Dermis blood vessel endothelial cell (primary cell): ENCODE results near the gene MTX3. TPM values are rescaled to one million over a fixed set of nuclear protein-coding genes. Genes with fewer than 3 reads are reported as not detected.

Experiments used
- DNase-seq: peaks from one replicate; pipeline ENCODE4 v3.0.0; 2010
- total RNA-seq: library from RNA; depleted of rRNA; stranded (reverse); fragments of >200 nt; gene quantifications from 2 replicates; pipeline ENCODE4 v1.2.3, GENCODE V29; 2014

Gene MTX3
- 7.0 and 8.5 TPM in 2 replicates for total RNA-seq

- peak; percentile 75 for DNase-seq
Measured at GRCh38 chr5:79990598-79991507, at the start of gene MTX3. Gene MTX3 (minus strand): TSS chr5:79991262. CDS start chr5:79991238, 24 bp downstream.

GRCh38 chr5:80039650-80040049 lies 48.6 kb upstream of the MTX3 start:
- no peak for DNase-seq

- DNase-seq = no peak
Measured at GRCh38 chr5:80037366-80037765, 46.3 kb upstream of the MTX3 start.

GRCh38 chr5:80036615-80037014 lies 45.6 kb upstream of the MTX3 start:
- no peak for DNase-seq

- no peak for DNase-seq
Measured at GRCh38 chr5:80035839-80036238, 44.8 kb upstream of the MTX3 start.

GRCh38 chr5:80034962-80035821 lies 44.1 kb upstream of the MTX3 start, which contains the start of gene THBS4:
Gene THBS4 (plus strand): TSS chr5:80035348. CDS start chr5:80035538, 190 bp downstream.
- no peak for DNase-seq

- DNase-seq = no peak
Measured at GRCh38 chr5:80034559-80034958, 43.5 kb upstream of the MTX3 start.

- no peak for DNase-seq
Measured at GRCh38 chr5:80033513-80033912, 42.5 kb upstream of the MTX3 start.

GRCh38 chr5:80031109-80031508 lies 40.0 kb upstream of the MTX3 start:
- DNase-seq = no peak

GRCh38 chr5:80026841-80027240 lies 35.8 kb upstream of the MTX3 start:
- no peak for DNase-seq

GRCh38 chr5:80025069-80025468 lies 34.0 kb upstream of the MTX3 start:
- no peak for DNase-seq

GRCh38 chr5:80010754-80011392 lies 19.8 kb upstream of the MTX3 start:
- no peak for DNase-seq

- DNase-seq = no peak
Measured at GRCh38 chr5:80008995-80009765, 18.1 kb upstream of the MTX3 start.

GRCh38 chr5:80002677-80003076 lies 11.6 kb upstream of the MTX3 start:
- no peak for DNase-seq

- DNase-seq = no peak
Measured at GRCh38 chr5:79999722-80000121, 8.7 kb upstream of the MTX3 start.

- no peak for DNase-seq
Measured at GRCh38 chr5:79992891-79993657, 2.0 kb upstream of the MTX3 start.

- DNase-seq = no peak
Measured at GRCh38 chr5:79990205-79990597, 861 bp downstream of the MTX3 start.

GRCh38 chr5:79986260-79986659 lies 4.8 kb downstream of the MTX3 start:
- DNase-seq = no peak

- no peak for DNase-seq
Measured at GRCh38 chr5:79985288-79985687, 5.8 kb downstream of the MTX3 start.

GRCh38 chr5:79984363-79984762 lies 6.7 kb downstream of the MTX3 start:
- DNase-seq = no peak

GRCh38 chr5:79983618-79984017 lies 7.4 kb downstream of the MTX3 start:
- no peak for DNase-seq
